Measurements from ENCODE around the gene POM121L2. TPM values are rescaled to one million over a fixed set of nuclear protein-coding genes. Genes with fewer than 3 reads are reported as not detected.
A peak's percentile ranks its signal among the peaks of the same experiment; 100 is the strongest.

POM121L2 gene
- total RNA-seq, 1 donor from 2014 or later: not detected

DNA sequence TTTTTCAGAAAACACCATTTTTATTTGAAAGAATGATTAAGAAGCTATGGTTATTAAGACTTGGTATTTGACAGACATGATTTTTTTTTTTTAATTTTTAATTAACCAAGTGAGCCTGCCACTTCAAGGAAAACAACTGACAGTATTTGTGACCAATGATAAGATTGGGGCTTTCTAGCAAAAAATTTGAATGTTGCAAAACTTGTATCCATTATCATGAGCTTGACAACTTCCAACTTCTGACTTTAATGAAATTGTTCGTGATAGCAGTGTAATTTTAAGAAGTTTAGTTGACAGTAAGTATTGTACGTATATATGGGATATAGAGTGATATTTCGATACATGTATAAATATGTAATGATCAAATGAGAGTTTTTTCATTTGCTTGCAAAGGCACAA, 21.6 kb upstream of the POM121L2 start:
- Mint-ChIP-seq H3K27me3 (ENCODE audit: low read depth) (peaks cover 12% of the 10 kb centered on the region), H3K4me3 (ENCODE audit: unreplicated experiment) (peak overlapping the region; percentile 81), H3K9me3 (ENCODE audit: low read depth) (no peaks in the 10 kb centered on the region), H3K4me1 (ENCODE audit: low read depth) (peaks cover 7% of the 10 kb centered on the region), H3K27ac (ENCODE audit: unreplicated experiment) (no peak overlapping the region), H3K36me3 (ENCODE audit: low read depth) (no peaks in the 10 kb centered on the region)
- no peak for DNase-seq (ENCODE audit: low spot score)
- TF ChIP-seq, protein P1, sequence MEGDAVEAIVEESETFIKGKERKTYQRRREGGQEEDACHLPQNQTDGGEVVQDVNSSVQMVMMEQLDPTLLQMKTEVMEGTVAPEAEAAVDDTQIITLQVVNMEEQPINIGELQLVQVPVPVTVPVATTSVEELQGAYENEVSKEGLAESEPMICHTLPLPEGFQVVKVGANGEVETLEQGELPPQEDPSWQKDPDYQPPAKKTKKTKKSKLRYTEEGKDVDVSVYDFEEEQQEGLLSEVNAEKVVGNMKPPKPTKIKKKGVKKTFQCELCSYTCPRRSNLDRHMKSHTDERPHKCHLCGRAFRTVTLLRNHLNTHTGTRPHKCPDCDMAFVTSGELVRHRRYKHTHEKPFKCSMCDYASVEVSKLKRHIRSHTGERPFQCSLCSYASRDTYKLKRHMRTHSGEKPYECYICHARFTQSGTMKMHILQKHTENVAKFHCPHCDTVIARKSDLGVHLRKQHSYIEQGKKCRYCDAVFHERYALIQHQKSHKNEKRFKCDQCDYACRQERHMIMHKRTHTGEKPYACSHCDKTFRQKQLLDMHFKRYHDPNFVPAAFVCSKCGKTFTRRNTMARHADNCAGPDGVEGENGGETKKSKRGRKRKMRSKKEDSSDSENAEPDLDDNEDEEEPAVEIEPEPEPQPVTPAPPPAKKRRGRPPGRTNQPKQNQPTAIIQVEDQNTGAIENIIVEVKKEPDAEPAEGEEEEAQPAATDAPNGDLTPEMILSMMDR (IDR thresholded peaks at IDR 0.05): no peak

DNA sequence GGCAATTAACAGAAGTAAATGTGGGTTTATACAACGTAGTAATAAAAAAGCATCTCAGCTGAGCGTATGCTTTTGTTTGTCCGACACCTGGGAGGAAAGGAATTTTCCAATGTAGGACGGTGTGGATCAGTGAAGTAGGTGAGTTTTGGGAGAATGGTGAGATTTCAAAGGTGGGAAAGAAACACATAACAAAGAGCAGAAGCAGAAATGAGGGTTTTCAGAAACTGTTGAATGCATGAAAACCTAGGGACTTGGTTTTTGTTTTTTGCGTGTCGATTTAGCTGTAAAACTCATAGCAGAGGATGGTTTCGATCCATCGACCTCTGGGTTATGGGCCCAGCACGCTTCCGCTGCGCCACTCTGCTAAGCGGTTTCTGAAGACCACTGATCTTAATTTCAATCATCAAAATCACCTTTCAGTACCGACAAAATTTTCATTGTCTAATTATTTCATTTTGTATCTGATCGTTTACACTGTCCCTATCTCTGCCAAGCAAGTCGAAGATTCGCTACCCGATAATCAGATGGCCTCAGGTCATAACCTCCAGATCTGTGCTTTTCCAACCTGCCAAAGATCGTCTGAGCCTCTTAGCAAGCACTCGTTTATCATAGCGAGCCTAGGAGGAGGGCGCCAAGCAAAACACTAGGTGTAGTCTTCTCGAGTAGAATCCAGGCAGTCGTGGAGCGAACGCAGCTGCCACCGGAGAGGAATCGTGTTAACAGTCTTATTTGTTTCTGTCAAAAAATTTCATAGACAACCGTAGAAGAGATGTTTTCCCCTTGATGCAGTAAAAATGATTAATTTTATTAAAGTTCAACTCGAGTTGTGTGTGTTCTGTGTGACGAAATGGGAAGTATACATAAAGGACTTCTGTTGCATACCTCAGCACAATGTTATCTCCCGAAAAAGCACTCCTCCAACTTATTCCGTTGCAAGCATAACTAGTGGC, 20.9 kb upstream of the POM121L2 start:
- H3K4me3 Mint-ChIP-seq (ENCODE audit: unreplicated experiment): peak overlapping the region; percentile 81
- peaks cover 7% of the 10 kb centered on the region for H3K27me3 Mint-ChIP-seq (ENCODE audit: low read depth)
- H3K9me3 Mint-ChIP-seq (ENCODE audit: low read depth): no peaks in the 10 kb centered on the region
- TF ChIP-seq, protein P1 (IDR thresholded peaks at IDR 0.05): no peak
- peaks cover 7% of the 10 kb centered on the region for H3K4me1 Mint-ChIP-seq (ENCODE audit: low read depth)
- peak overlapping the region; percentile 55 for H3K27ac Mint-ChIP-seq (ENCODE audit: unreplicated experiment)
- no peak for DNase-seq (ENCODE audit: low spot score)
- no peaks in the 10 kb centered on the region for H3K36me3 Mint-ChIP-seq (ENCODE audit: low read depth)

DNA sequence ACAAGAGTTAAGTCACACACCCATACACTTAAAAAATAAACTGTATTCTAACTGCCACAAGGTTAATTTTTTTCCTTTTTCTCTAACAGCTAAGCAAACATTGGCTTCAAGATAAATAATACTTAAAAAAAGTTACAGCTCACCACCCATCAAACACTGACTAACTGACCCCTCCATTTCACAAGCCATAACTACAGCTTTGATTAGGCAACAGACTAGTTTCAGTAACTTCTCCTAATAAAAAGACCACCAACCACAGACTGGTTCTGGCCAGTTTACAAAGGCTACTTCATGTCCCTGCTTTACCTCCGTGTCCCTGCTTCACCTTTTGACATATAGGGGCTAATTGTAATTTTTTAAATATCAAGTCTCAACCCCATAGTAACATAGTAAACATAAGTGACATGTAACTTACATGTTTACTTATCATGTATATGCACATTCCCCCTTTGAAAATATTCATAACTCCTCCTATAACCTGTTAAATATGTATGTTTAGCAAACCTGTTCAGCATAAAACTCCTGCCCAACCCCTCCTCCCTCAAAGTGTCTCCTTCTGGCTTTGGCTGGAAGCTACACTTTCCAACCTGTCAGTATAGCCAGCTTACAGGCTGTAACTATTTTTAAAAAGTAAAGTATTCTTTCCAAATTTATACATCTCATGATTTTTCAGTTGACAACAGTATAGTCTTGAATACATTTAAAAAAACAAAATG, 15.1 kb upstream of the POM121L2 start:
- Mint-ChIP-seq H3K27ac (ENCODE audit: unreplicated experiment) (no peak overlapping the region), H3K36me3 (ENCODE audit: low read depth) (no peaks in the 10 kb centered on the region), H3K4me3 (ENCODE audit: unreplicated experiment) (no peak overlapping the region), H3K9me3 (ENCODE audit: low read depth) (no peaks in the 10 kb centered on the region), H3K27me3 (ENCODE audit: low read depth) (peaks cover 20% of the 10 kb centered on the region), H3K4me1 (ENCODE audit: low read depth) (no peaks in the 10 kb centered on the region)
- TF ChIP-seq, protein P1 (IDR thresholded peaks at IDR 0.05): no peak
- DNase-seq (ENCODE audit: low spot score): no peak

DNA sequence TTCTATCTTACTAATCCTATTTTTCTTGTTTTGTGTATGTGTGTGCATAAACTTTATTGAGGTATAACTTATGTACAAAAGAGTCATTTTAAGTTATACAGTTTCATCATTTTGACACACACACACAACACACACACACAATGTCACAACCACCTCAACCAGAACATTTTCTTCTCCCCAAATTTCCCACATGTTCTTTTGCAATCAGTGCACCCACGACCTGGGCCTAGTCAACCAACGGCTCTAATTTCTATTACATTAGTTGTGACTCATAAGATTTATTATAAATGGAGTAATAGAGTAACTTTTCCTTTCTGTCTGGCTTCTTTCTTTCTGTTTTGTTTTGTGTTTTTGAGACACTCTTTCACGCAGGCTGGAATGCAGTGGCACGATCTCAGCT, 9.8 kb upstream of the POM121L2 start:
- Mint-ChIP-seq H3K4me1 (ENCODE audit: low read depth) (no peaks in the 10 kb centered on the region), H3K36me3 (ENCODE audit: low read depth) (no peaks in the 10 kb centered on the region), H3K4me3 (ENCODE audit: unreplicated experiment) (no peak overlapping the region), H3K9me3 (ENCODE audit: low read depth) (no peaks in the 10 kb centered on the region), H3K27ac (ENCODE audit: unreplicated experiment) (no peak overlapping the region), H3K27me3 (ENCODE audit: low read depth) (peaks cover 33% of the 10 kb centered on the region)
- TF ChIP-seq, protein P1 (IDR thresholded peaks at IDR 0.05): no peak
- DNase-seq (ENCODE audit: low spot score): no peak

DNA sequence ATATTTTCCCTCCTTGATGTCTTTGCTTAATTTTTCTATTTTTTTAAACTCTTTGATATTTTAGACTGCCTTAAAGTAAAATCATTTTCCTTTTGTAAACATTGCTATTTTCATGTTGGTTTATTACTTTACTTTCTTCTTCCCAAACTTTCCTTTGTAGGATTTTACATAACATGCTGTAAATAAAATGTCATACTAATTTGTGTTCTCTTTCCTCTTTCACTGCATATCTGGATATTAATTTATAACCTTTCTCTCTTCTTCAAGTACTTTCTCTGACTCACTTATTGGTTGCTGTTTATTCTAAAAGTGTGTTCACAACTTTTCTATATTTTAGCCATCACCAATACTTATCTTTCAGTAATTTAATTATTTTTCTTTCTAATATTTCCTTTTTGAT, 9.3 kb upstream of the POM121L2 start:
- TF ChIP-seq, protein P1 (IDR thresholded peaks at IDR 0.05): no peak
- DNase-seq (ENCODE audit: low spot score): no peak
- H3K27me3 Mint-ChIP-seq (ENCODE audit: low read depth): peaks cover 33% of the 10 kb centered on the region
- H3K9me3 Mint-ChIP-seq (ENCODE audit: low read depth): no peaks in the 10 kb centered on the region
- no peaks in the 10 kb centered on the region for H3K4me1 Mint-ChIP-seq (ENCODE audit: low read depth)
- H3K36me3 Mint-ChIP-seq (ENCODE audit: low read depth): no peaks in the 10 kb centered on the region
- H3K27ac Mint-ChIP-seq (ENCODE audit: unreplicated experiment): no peak overlapping the region
- H3K4me3 Mint-ChIP-seq (ENCODE audit: unreplicated experiment): no peak overlapping the region

Data from chondrocyte (in vitro differentiated cells).